GM18520 (cell line): ENCODE data around the gene LMNB1.

Experiments used
- ATAC-seq: cut with Tn5 transposase; IDR thresholded peaks from one replicate; pipeline ENCODE4 v1.9.1; 2021; ENCODE audit not compliant: unreplicated experiment

The LMNB1 gene

DNA sequence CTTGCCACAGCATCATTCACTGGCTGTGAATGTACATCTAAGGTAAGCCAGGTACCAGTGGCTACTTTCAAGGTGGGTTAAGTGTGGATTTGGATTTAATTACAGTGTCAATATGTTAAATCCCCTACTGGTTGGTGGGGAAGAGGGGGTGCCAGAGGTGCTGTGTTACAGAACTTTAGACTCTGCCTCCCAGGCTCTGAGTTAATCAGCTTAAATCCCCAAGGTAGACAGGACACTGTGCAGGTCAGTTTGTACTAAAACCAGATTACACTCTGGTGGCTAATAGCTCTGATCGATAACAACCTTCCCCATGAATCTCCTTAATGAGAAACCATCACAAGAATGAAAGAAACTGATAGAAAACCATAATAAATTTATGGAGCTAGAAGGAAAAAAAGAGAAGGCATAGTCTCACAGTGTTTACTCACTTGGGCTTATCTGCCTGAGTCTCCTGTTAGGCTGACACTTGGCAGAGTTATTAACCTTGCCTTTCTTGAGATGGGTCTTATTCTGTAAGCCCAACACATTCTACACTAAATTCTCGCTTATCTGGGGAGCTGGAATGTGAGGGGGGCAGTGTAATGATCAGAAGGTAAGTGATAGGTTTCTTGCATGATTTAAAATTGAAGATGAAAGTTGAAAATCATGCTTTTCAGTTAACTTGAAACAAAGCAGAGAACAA, 106.8 kb downstream of the LMNB1 start:
- no peak for ATAC-seq

DNA sequence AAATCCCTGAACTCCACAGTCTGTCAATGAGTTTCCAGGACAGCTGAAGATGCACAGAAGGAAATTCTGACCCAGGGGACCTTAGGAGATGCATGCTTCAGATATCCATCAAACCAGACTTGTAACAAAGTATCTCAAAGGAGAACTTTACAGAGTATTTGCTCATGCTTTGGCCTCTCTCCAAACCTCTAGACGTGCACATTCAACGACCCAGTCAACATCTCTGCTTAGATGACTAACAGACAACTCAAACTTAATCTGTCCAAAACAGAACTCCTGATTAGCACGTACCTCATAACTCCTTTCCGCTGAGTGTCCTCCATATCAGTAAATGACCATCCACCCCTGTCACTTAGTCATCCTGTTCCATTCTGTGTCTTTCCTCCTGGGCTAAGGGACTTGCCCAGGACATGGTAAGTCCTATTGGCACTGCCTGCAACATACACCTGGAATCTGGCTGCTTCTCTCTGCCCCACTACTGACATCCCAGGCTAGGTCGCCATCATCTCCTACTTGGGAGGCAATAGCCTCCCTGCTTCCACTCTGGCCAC, 107.4 kb downstream of the LMNB1 start:
- ATAC-seq, result no peak
